ENCODE data around the gene CDK5RAP2. TPM values are rescaled to one million over a fixed set of nuclear protein-coding genes. Genes with fewer than 3 reads are reported as not detected.

Gene CDK5RAP2
- total RNA-seq, 4 donors from 2014 or later: 48.1 to 127 (median 76.7) TPM

GRCh38 chr9:120443489-120443888 is 136.5 kb downstream of the CDK5RAP2 start:
- no peak for DNase-seq (ENCODE audit: low spot score in 2 of 2)
- no peak overlapping the region for H3K4me3 ChIP-seq
- no peak for TF ChIP-seq CTCF (IDR thresholded peaks at IDR 0.05)
- no peak for TF ChIP-seq POLR2A (IDR thresholded peaks at IDR 0.05)
- TF ChIP-seq EP300 (IDR thresholded peaks at IDR 0.05): no peak
- peaks cover 0 to 78% (median 9%) of the 10 kb centered on the region in 3 donors for H3K36me3 ChIP-seq
- no peak overlapping the region for H3K27ac ChIP-seq
- H3K27me3 ChIP-seq: no peaks in the 10 kb centered on the region
- H3K4me1 ChIP-seq: peaks cover 0 to 27% (median 0%) of the 10 kb centered on the region in 4 donors
- WGBS, 2 donors: 51 to 60% methylated on average over 2 of the region's 2 CpGs
- no peaks in the 10 kb centered on the region for H3K9me3 ChIP-seq

GRCh38 chr9:120442308-120442995 is 137.5 kb downstream of the CDK5RAP2 start:
- no peak overlapping the region for H3K27ac ChIP-seq
- H3K4me1 ChIP-seq: peaks cover 0 to 27% (median 0%) of the 10 kb centered on the region in 4 donors
- no peak for TF ChIP-seq CTCF (IDR thresholded peaks at IDR 0.05)
- TF ChIP-seq POLR2A (IDR thresholded peaks at IDR 0.05): no peak
- no peak for TF ChIP-seq EP300 (IDR thresholded peaks at IDR 0.05)
- H3K36me3 ChIP-seq: peaks cover 0 to 82% (median 9%) of the 10 kb centered on the region in 3 donors
- H3K27me3 ChIP-seq: no peaks in the 10 kb centered on the region
- 79 to 80% methylated on average over 6 of the region's 6 CpGs for WGBS, 2 donors
- H3K9me3 ChIP-seq: no peaks in the 10 kb centered on the region
- no peak for DNase-seq (ENCODE audit: low spot score in 2 of 2)
- no peak overlapping the region for H3K4me3 ChIP-seq

- WGBS, 2 donors: 75 to 80% methylated on average over 9 of the region's 9 CpGs
- H3K4me1 ChIP-seq: peaks cover 0 to 27% (median 0%) of the 10 kb centered on the region in 4 donors
- no peaks in the 10 kb centered on the region for H3K9me3 ChIP-seq
- H3K4me3 ChIP-seq: no peak overlapping the region
- no peak for TF ChIP-seq CTCF (IDR thresholded peaks at IDR 0.05)
- no peak for TF ChIP-seq POLR2A (IDR thresholded peaks at IDR 0.05)
- no peak for TF ChIP-seq EP300 (IDR thresholded peaks at IDR 0.05)
- no peak for DNase-seq (ENCODE audit: low spot score in 2 of 2)
- peaks cover 0 to 81% (median 9%) of the 10 kb centered on the region in 3 donors for H3K36me3 ChIP-seq
- no peaks in the 10 kb centered on the region for H3K27me3 ChIP-seq
- no peak overlapping the region for H3K27ac ChIP-seq
These were observed 138.3 kb downstream of the CDK5RAP2 start for GRCh38 chr9:120441426-120442307.

GRCh38 chr9:120440791-120441190 is 139.2 kb downstream of the CDK5RAP2 start:
- peaks cover 0 to 78% (median 9%) of the 10 kb centered on the region in 3 donors for H3K36me3 ChIP-seq

More at GRCh38 chr9:120440791-120441190, 139.2 kb downstream of the CDK5RAP2 start:
- Histone ChIP-seq H3K9me3 (no peaks in the 10 kb centered on the region), H3K27me3 (no peaks in the 10 kb centered on the region), H3K4me1 (peaks cover 0 to 27% (median 0%) of the 10 kb centered on the region in 4 donors), H3K4me3 (no peak overlapping the region), H3K27ac (no peak overlapping the region)
- TF ChIP-seq CTCF (IDR thresholded peaks at IDR 0.05) (no peak), POLR2A (IDR thresholded peaks at IDR 0.05) (no peak), EP300 (IDR thresholded peaks at IDR 0.05) (no peak)
- 80 to 95% methylated on average over 1 of the region's 1 CpG for WGBS, 2 donors
- DNase-seq (ENCODE audit: low spot score in 2 of 2): no peak
